Right kidney (tissue), 1 donor: ENCODE data around the gene LSM14A.

Experiments used
- DNase-seq: peaks from one replicate; pipeline ENCODE4 v3.0.0-alpha.2; 2016

Gene LSM14A

GRCh38 chr19:34254698-34255432, 82.6 kb downstream of the LSM14A start:
- DNase-seq, result peak; percentile 87

- DNase-seq, result no peak
Measured at GRCh38 chr19:34255546-34255945, 83.2 kb downstream of the LSM14A start.

- DNase-seq, result no peak
Measured at GRCh38 chr19:34256835-34257558, 84.7 kb downstream of the LSM14A start.

- DNase-seq, result no peak
Measured at GRCh38 chr19:34257559-34257924, 85.2 kb downstream of the LSM14A start.

DNA sequence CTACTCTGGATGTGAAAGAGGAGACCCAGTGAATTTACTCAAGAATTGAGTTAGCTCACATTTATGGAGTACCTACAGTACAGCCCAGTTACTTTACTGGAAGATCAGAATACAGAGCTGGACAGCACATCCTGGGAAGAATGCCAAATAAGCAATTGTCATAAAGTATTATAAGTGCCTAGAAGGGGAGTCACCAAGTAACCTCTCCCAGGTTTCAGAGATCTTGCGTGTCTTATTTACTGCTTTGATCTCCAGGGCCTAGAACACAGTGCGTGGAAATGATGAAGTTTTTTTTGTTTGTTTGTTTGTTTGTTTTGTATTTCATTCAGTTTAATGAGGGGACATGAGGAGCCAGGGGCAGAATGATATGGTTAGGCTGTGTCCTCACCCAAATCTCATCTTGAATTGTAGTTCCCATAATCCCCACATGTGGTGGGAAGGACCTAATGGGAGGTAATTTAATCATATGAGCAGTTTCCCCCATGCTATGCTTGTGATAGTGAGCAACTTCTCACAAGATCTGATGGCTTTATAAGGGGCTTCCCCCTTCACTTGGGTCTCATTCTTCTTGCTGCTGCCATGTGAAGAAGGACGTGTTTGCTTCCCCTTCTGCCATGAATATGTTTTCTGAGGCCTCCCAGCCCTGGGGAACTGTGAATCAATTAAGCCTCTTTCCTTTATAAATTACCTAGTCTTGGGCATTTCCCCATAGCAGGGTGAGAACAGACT, 87.2 kb downstream of the LSM14A start:
- DNase-seq, result no peak

DNA sequence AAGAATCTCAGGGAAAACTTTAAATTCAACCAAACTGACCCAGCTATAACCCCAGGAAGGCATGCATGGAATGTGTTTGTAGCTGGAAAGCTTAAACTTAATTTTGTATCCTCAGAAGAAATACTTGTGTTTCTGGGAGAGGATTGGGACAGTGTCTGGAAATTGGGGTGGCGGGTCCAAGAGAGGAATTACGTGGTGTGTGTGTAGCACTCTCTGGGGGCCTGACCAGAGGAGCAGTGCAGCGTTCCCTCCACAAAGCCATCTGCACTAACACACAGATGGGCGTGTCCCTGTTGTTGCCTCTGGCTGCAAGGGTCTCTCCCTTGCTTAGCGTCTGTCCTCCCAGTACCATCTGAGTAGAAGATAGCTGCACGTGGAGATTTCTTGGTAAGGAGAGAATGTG, 88.5 kb downstream of the LSM14A start:
- peak; percentile 41 for DNase-seq

DNA sequence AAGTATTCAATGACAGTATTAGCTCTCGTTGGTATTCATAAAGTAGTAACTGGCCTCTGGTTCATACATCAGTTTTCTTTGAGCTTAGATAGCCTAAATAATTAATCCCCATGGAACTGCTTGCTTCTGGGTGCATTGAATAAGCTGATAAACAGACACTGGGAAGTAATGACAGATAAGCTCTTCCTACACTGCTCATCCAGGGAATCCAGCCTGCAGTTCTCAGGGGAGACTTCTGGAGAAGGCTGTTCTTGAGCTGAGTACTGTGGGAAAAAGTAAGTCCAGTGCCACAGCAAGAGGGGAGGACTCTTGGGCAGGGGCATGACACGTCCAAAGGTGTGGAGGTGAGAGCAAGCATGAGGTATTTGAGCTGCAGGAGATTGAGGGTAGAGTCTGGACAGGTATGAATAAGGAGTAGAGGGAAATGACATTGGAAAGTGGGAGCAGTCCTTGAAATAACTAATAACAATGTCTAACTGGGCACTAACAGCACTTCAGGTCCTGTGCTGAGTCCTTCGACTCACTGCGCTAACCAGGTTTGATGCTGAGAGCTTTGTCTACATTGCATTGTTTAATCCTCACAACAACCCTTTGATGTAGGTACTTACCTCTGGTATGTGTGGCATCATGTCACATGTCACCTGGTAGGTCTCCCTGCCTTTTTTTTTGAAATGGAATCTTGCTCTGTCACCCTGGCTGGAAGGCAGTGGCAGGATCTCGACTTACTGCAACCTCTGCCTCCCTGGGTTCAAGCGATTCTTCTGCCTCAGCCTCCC, 89.2 kb downstream of the LSM14A start:
- DNase-seq, result no peak

DNA sequence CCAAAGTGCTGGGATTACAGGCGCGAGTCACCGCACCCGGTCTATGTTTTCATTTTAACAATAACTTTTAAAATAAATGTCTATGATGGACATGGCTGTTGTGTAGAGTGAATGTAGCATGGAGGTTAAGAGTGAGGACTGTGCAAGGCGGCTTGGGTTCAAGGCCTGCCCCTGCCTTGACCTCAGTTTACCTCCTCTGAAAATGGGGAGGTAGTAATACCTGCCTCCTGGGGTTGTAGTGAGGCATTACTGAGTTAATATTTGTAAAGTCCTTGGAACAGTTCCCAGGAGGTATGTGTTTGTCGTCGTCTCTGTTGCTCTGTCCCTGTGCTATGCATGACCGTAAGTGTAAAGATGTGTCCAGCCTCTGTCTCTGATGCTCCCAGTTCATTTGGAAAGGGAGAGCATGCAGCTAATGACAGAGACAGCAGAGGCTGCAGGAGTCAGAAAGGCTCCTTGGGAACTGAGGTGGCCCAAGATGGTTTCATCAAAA, 91.5 kb downstream of the LSM14A start:
- DNase-seq, result no peak

DNA sequence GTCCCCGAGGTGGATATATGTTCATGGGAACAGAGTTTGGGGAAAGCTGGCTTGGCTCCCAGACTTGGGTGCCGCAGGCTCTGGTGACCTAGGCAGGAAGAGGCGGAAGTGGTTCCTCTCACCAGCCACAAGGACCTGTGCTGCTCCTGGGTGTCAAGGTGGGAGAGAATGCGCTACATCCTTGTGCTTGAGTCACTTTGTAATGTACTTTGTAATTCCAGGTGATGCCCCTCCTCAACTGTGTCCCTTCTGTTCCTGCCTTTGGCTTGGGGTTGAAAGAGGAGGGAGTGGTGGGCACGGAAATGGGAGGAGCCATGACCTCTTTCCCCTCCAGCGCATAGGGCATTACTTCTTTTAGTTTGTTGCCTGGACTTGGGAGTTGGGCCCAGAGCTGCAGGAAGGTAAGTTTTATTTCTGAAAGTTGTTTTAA, 92.9 kb downstream of the LSM14A start:
- DNase-seq, result no peak

DNA sequence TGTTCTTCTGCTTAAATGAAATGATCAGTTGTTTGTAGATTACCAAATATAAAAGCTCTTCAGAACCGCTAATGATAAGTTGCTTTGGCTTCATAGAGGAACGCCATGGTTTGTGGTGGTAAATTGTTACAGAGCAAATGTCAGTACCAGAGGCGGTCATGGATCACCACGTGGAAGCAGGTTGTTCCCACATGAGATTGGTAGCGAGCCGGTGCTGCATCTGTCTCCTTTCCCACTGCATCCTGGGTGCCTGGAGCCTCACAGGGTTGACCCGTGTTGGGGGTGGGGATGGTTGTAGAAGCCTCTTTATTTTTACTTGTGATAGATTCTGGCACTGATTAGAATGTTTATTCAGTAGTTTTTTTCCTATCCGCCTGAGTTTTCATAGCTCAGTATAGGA, 96.8 kb downstream of the LSM14A start:
- no peak for DNase-seq

DNA sequence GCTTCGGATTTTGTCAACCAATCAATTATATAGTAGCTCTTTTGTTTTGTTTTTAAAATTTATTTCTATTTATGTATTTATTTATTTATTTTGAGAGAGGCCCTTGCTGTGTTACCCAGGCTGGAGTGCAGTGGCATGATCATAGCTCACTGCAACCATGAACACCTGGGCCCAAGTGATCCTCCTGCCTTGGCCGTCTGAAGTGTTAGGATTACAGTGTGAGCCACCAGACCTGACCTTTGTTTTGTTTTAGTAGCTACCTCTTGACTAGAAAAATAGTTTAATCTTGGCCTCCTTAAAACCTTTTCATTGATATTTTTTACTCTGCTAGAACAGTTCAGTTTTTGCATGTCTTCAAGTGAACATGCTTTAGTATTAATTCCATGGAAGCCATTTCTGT, 97.2 kb downstream of the LSM14A start:
- no peak for DNase-seq

- peak; percentile 55 for DNase-seq
Measured at GRCh38 chr19:34269968-34270621, 97.8 kb downstream of the LSM14A start.

DNA sequence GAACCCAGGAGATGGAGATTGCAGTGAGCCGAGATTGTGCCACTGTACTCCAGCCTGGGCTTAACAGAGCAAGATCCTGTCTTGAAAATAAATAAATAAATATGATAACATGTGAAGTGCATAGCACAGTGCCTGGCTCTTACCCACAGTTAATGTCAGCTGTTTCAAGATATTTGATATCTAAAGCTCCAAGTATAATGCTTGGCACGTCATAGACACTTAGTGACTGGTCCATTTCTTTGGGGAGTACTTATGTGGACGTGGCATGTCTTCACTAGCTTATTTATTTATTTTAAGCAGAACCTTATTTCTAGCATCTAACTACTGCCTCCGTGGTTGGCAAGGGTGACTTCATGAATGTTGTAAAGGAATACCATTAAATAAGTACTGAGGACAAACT, 100.8 kb downstream of the LSM14A start:
- DNase-seq, result no peak

GRCh38 chr19:34274284-34274826, 102.1 kb downstream of the LSM14A start:
- DNase-seq, result no peak

GRCh38 chr19:34274827-34275625, 102.7 kb downstream of the LSM14A start:
- DNase-seq, result no peak

- DNase-seq, result no peak
Measured at GRCh38 chr19:34275705-34276104, 103.4 kb downstream of the LSM14A start.

GRCh38 chr19:34276614-34277013, 104.3 kb downstream of the LSM14A start:
- DNase-seq, result no peak

DNA sequence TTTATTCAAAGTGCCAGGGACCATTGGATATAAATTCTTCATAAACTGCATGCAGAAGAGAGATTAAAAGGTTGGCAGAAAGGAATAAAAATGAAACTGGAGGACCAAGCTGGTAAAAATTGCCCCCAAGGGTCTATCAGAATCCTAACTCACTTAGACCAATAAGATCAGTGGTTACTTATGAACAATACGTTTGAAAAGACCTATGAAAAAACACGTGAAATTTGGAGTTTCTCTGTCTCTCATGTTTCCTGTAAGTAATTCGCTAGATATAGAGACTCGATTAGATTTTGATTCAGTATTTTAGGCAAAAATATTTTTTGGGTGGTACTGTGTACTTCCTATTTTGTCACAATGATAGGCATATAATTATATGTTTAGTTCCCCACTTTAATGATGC, 104.9 kb downstream of the LSM14A start:
- DNase-seq, result no peak

DNA sequence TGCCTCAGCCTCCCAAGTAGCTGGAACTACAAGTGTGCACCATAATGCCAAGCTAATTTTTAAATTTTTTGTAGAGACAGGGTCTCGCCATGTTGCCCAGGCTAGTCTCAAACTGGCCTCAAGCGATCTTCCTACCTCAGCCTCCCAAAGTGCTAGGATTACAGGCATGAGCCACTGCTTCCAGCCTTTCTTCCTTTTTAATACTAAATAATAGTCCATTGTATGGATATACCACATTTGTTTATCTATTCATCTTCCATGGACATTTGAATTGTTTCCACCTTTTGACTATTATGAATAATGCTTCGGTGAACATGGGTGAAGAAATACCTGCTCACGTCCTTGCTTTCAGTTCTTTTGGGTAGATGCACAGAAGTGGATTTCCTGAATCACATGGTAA, 106.5 kb downstream of the LSM14A start:
- no peak for DNase-seq
